Activated CD4-positive, alpha-beta T cell treated with anti-CD3 and anti-CD28 coated beads, Interleukin-2, amount 50 U/mL, for 24 hours (primary cell): ENCODE data around the gene SERPINB5.

Experiments
- DNase-seq, 2 donors: peaks; one replicate each; pipeline ENCODE4 v3.0.0-alpha.2; 2020; ENCODE audit warnings: low read depth in 1 of 2, low spot score in 1 of 2

SERPINB5 gene

GRCh38 chr18:63520053-63520685 lies 43.4 kb downstream of the SERPINB5 start:
- no peak for DNase-seq

DNA sequence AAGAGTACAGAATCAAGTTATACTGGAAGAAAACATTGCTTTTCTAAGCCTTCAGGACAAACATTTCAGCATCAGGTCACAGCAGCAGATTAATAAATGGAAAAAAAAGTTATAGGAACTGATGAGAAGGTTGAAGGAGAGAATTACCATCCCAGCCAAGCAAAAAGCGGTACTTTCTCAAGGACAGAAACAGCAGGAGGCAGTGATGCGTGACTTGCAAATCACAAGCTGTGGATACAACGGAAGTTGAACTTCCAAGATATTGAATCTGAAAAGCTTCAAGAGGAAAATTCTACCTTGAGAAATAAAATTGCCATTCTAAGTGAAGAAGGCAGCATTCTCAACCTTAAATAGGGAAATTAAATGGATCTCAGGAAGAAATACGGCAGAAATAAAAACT lies 46.9 kb downstream of the SERPINB5 start:
- DNase-seq = no peak

DNA sequence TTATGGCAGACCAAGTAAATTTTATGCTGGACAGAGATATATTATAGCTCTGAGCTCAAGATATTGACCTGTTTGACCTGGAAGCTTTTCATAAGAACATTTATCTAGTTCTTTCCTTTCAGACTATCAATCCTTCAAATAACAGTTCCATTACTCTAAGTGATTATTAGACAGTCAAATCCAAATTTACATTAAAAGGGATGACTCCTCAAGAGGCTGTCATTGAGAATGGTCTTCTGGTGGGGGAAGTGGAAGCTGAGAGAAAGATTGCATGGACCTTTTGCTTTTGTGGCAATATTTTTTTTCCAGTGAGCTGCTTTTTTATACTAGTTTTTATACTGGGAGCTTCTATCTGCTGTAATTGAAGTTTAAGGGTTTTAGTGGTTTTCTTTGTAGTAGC lies 50.5 kb downstream of the SERPINB5 start:
- no peak for DNase-seq

DNA sequence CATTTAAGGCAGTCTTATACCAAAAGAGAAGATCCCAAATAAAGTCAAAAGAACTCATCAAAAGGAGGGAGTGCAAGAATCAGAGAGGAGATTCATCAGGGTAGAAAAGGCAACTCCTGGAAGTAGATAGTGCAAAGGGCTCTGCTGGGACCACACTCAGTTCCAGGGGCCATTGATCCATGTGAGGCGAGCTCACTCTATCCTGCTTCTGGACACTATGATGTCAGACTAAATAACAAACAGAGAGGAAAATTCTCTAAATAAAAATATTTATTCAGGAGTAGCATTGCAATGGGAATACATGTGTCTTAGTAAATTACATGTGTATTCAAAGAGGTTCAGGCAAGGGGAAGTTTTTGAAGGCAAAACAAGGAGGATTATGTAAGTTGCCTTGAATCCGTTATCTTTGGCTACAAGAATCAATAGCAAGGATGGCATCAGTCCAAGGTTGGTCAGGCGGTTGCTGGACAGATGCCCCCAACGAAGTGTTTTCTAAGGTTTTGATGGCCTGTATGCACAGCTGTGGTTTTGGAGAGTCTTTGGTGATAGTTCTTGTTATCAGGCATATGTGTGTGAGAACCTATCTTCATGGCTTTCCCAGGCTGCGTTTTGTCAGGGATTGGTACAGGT lies 52.2 kb downstream of the SERPINB5 start:
- no peak for DNase-seq

DNA sequence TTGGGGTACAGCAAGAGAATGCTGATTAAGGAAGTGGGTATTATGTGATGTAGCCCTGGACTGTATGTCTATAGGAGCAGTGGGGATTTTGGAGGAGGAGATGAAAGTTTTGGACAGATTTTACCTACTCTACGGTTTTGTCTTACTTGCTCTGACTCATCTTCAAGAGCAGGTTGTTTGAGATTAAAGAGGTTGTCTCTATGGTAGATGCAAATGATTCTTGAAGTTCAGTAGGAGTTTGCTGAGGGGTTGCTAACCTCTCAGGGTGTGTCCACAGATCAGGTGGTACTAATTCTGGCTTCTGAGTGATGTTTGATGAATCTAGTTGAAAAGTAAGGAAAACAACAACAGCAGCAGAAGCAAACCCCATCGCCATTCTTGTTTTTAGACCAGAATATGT lies 55.7 kb downstream of the SERPINB5 start:
- DNase-seq = no peak

GRCh38 chr18:63534615-63535014 lies 57.9 kb downstream of the SERPINB5 start:
- no peak for DNase-seq

GRCh38 chr18:63539904-63540510 lies 63.2 kb downstream of the SERPINB5 start:
- no peak for DNase-seq

- DNase-seq = no peak
Measured at GRCh38 chr18:63542069-63542468, 65.3 kb downstream of the SERPINB5 start, which contains the start of gene SERPINB12. SERPINB12 (plus strand) TSS chr18:63542369; CDS start chr18:63556160, 13,791 bp downstream.

GRCh38 chr18:63544017-63544416 lies 67.3 kb downstream of the SERPINB5 start:
- DNase-seq = no peak

GRCh38 chr18:63545000-63545399 lies 68.2 kb downstream of the SERPINB5 start:
- DNase-seq = no peak

GRCh38 chr18:63550068-63550467 lies 73.3 kb downstream of the SERPINB5 start:
- no peak for DNase-seq

GRCh38 chr18:63551769-63552168 lies 75.0 kb downstream of the SERPINB5 start:
- DNase-seq = no peak

DNA sequence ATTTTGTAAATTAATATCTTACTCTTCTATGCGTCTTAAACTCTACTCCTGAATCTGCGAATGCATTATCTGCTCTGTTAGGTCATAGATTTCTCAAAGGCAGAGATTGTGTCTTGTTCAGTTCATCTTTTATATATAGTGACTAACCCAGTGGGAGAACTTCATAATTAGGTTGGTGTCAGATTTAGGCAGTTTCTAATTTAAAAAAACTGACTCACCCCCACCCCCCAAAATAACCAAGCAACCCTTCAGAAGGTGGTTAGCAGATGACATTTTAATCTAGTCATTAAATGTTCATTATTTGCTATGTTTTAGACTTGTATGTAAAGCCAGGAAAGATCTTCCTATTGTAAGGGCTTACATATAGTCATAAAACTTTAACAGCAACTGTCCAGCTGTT lies 75.8 kb downstream of the SERPINB5 start:
- DNase-seq = no peak

- DNase-seq = no peak
Measured at GRCh38 chr18:63553081-63553480, 76.3 kb downstream of the SERPINB5 start.
